NT2/D1 (cell line): ENCODE results near the gene STAG3.

Experiments
- SUZ12 ChIP-seq: IDR thresholded peaks from 2 replicates; pipeline ENCODE4 v1.6.1; 2011; ENCODE audit not compliant: insufficient read length, insufficient read depth; ENCODE audit errors: extremely low read depth
- YY1 ChIP-seq: IDR thresholded peaks from 2 replicates; pipeline ENCODE4 v1.6.1; 2011; ENCODE audit not compliant: insufficient read length, insufficient read depth
- ZNF274 ChIP-seq: IDR thresholded peaks from 2 replicates; pipeline ENCODE4 v1.6.1; 2011; ENCODE audit warnings: mild to moderate bottlenecking, low read depth, low read length

GRCh38 chr7:100208911-100209408 is 31.2 kb downstream of the STAG3 start:
- no peak for TF ChIP-seq YY1
- no peak for TF ChIP-seq SUZ12
- TF ChIP-seq ZNF274, result no peak
